Inferior parietal cortex (tissue), 1 donor: ENCODE results near the gene ZIC4.

ENCODE experiments used
- DNase-seq: peaks from one replicate; pipeline ENCODE4 v3.0.0-alpha.2; 2016; ENCODE audit errors: extremely low spot score

ZIC4 gene

GRCh38 chr3:147418371-147418781 lies 12.0 kb upstream of the ZIC4 start:
- no peak for DNase-seq

- no peak for DNase-seq
Measured at GRCh38 chr3:147417551-147418295, 11.4 kb upstream of the ZIC4 start.

- DNase-seq: no peak
Measured at GRCh38 chr3:147416931-147417330, 10.6 kb upstream of the ZIC4 start.

GRCh38 chr3:147415874-147416273 lies 9.5 kb upstream of the ZIC4 start:
- DNase-seq: no peak

- DNase-seq: no peak
Measured at GRCh38 chr3:147415286-147415685, 8.9 kb upstream of the ZIC4 start.

- DNase-seq: no peak
Measured at GRCh38 chr3:147414390-147415138, 8.2 kb upstream of the ZIC4 start.

GRCh38 chr3:147413686-147414389 lies 7.5 kb upstream of the ZIC4 start:
- no peak for DNase-seq

- DNase-seq: no peak
Measured at GRCh38 chr3:147412917-147413685, 6.8 kb upstream of the ZIC4 start.

GRCh38 chr3:147412261-147412916 lies 6.0 kb upstream of the ZIC4 start:
- no peak for DNase-seq

- no peak for DNase-seq
Measured at GRCh38 chr3:147411815-147412241, 5.5 kb upstream of the ZIC4 start.

- no peak for DNase-seq
Measured at GRCh38 chr3:147411238-147411814, 5.0 kb upstream of the ZIC4 start.

GRCh38 chr3:147410526-147411237 lies 4.3 kb upstream of the ZIC4 start:
- no peak for DNase-seq

GRCh38 chr3:147410116-147410525 lies 3.8 kb upstream of the ZIC4 start:
- DNase-seq: no peak

- no peak for DNase-seq
Measured at GRCh38 chr3:147409143-147410115, 3.1 kb upstream of the ZIC4 start, which contains the start of gene ZIC1. Gene ZIC1, plus strand, starts transcription at chr3:147409365. Its CDS starts 748 bp downstream, at chr3:147410113.

- no peak for DNase-seq
Measured at GRCh38 chr3:147408188-147409100, 2.1 kb upstream of the ZIC4 start.

- DNase-seq: no peak
Measured at GRCh38 chr3:147407498-147408187, 1.3 kb upstream of the ZIC4 start.

GRCh38 chr3:147407114-147407497 lies 763 bp upstream of the ZIC4 start:
- DNase-seq: no peak
